IMR-90 (cell line): ENCODE data around the gene GNAI1. TPM values are rescaled to one million over a fixed set of nuclear protein-coding genes. Genes with fewer than 3 reads are reported as not detected.

ENCODE experiments used
- ATAC-seq: fragments of 200-7000 bp; cut with Tn5 transposase; 2 replicates; pipeline ENCODE4 v1.9.1; 2020; ENCODE audit warnings: low read depth, mild to moderate bottlenecking, moderate library complexity
- BruUV-seq: library from RNA; stranded (reverse); fragments of 400-500 nt; replicated peaks from 2 replicates; lab custom pipeline; 2021; lab: Mats Ljungman, UMichigan
- CTCF ChIA-PET: fragments of 300-600 bp; formaldehyde crosslinking; extraction: SDS; loops from one replicate; lab custom pipeline; 2021; ENCODE audit warnings: antibody characterized with exemption; lab: Yijun Ruan, JAX
- POLR2A ChIA-PET: fragments of 300-600 bp; sonication (Branson Sonifier 250); formaldehyde crosslinking; loops from one replicate; lab custom pipeline; 2022; ENCODE audit warnings: antibody characterized with exemption; ENCODE audit not compliant: unreplicated experiment; lab: Charles Lee
- DNase-seq: peaks from one replicate; pipeline ENCODE4 v3.0.0; 2013
- H2AFZ ChIP-seq: replicated peaks from 2 replicates; pipeline ENCODE3; 2013; ENCODE audit warnings: low read length, mild to moderate bottlenecking; ENCODE audit not compliant: poor library complexity
- H2AK5ac ChIP-seq: 2 replicates; pipeline ENCODE4 v1.6.1; 2013; ENCODE audit warnings: low read depth, low read length, inconsistent platforms
- H2AK9ac ChIP-seq: replicated peaks from 2 replicates; pipeline ENCODE3; 2013; ENCODE audit warnings: mild to moderate bottlenecking, low read depth, low read length, moderate library complexity; ENCODE audit not compliant: poor library complexity
- H2BK120ac ChIP-seq: 2 replicates; pipeline ENCODE4 v1.6.1; 2013; ENCODE audit warnings: low read depth, low read length, inconsistent platforms
- H2BK15ac ChIP-seq: 3 replicates; pipeline ENCODE4 v1.6.1; 2013; ENCODE audit warnings: low read depth, low read length, inconsistent platforms
- H2BK20ac ChIP-seq: 2 replicates; pipeline ENCODE4 v1.6.1; 2013; ENCODE audit warnings: low read depth, mild to moderate bottlenecking, inconsistent platforms, low read length, moderate library complexity
- H2BK5ac ChIP-seq: 2 replicates; pipeline ENCODE4 v1.6.1; 2013; ENCODE audit warnings: mild to moderate bottlenecking, low read depth, low read length, inconsistent platforms; ENCODE audit not compliant: poor library complexity, severe bottlenecking
- H3K14ac ChIP-seq: replicated peaks from 2 replicates; pipeline ENCODE4 v1.6.1; 2013; ENCODE audit warnings: low read depth, low read length, inconsistent platforms
- H3K18ac ChIP-seq: 2 replicates; pipeline ENCODE4 v1.6.1; 2013; ENCODE audit warnings: low read depth, low read length, control low read depth
- H3K23ac ChIP-seq: 2 replicates; pipeline ENCODE4 v1.6.1; 2013; ENCODE audit warnings: low read depth, low read length, inconsistent platforms
- H3K27ac ChIP-seq: 2 replicates; pipeline ENCODE4 v1.5.1; 2013; ENCODE audit warnings: mild to moderate bottlenecking, control low read depth, low read length; ENCODE audit not compliant: insufficient read depth
- H3K27me3 ChIP-seq: 2 replicates; pipeline ENCODE4 v1.6.1; 2013; ENCODE audit warnings: low read length; ENCODE audit not compliant: control insufficient read depth, insufficient read depth
- H3K36me3 ChIP-seq: 2 replicates; pipeline ENCODE4 v1.6.1; 2013; ENCODE audit warnings: low read length, mixed read lengths; ENCODE audit not compliant: control insufficient read depth, insufficient read depth
- H3K4ac ChIP-seq: 2 replicates; pipeline ENCODE4 v1.6.1; 2013; ENCODE audit warnings: low read depth, low read length, inconsistent platforms
- H3K4me1 ChIP-seq: 2 replicates; pipeline ENCODE4 v1.6.1; 2013; ENCODE audit warnings: low read length, mixed read lengths; ENCODE audit not compliant: control insufficient read depth, insufficient read depth
- H3K4me2 ChIP-seq: 2 replicates; pipeline ENCODE4 v1.6.1; 2013; ENCODE audit warnings: low read depth, mild to moderate bottlenecking, control low read depth, low read length, moderate library complexity
- H3K4me3 ChIP-seq: 2 replicates; pipeline ENCODE4 v1.5.1; 2013; ENCODE audit warnings: low read depth, mild to moderate bottlenecking, control low read depth, low read length, moderate library complexity; ENCODE audit not compliant: insufficient read depth
- H3K56ac ChIP-seq: 2 replicates; pipeline ENCODE4 v1.6.1; 2013; ENCODE audit warnings: low read length, inconsistent platforms; ENCODE audit not compliant: insufficient read depth; ENCODE audit errors: extremely low read depth
- H3K79me1 ChIP-seq, 2 experiments: 2 replicates each; pipeline ENCODE4 v1.6.1; 2013; ENCODE audit warnings: low read length in 2 of 2, inconsistent platforms in 1 of 2, low read depth in 1 of 2
- H3K9ac ChIP-seq: 2 replicates; pipeline ENCODE4 v1.6.1; 2013; ENCODE audit warnings: low read depth, low read length, control low read depth
- H3K9me1 ChIP-seq: 2 replicates; pipeline ENCODE4 v1.6.1; 2013; ENCODE audit warnings: low read length, inconsistent platforms; ENCODE audit not compliant: insufficient read depth
- H3K9me3 ChIP-seq: 2 replicates; pipeline ENCODE4 v1.6.1; 2013; ENCODE audit warnings: low read length; ENCODE audit not compliant: control insufficient read depth, insufficient read depth
- H4K20me1 ChIP-seq: 2 replicates; pipeline ENCODE4 v1.6.1; 2013; ENCODE audit warnings: low read length, inconsistent platforms; ENCODE audit not compliant: insufficient read depth
- H4K5ac ChIP-seq: 2 replicates; pipeline ENCODE4 v1.6.1; 2013; ENCODE audit warnings: mild to moderate bottlenecking, low read depth, low read length, control low read depth
- H4K8ac ChIP-seq, 2 experiments: 2 replicates each; pipeline ENCODE4 v1.6.1; 2013; ENCODE audit warnings: low read depth in 2 of 2, low read length in 2 of 2, control low read depth in 1 of 2, inconsistent platforms in 1 of 2
- H4K91ac ChIP-seq: 2 replicates; pipeline ENCODE4 v1.6.1; 2013; ENCODE audit warnings: low read depth, low read length, inconsistent platforms; ENCODE audit not compliant: insufficient read depth
- BHLHE40 ChIP-seq: fragments of 150-350 bp; IDR thresholded peaks from 2 replicates; pipeline ENCODE4 v1.6.1; 2016; ENCODE audit warnings: mild to moderate bottlenecking, low read depth, low read length
- CEBPB ChIP-seq: IDR thresholded peaks from 2 replicates; pipeline ENCODE4 v1.6.1; 2012; ENCODE audit warnings: low read depth, low read length, improper control_type of control experiment
- CHD1 ChIP-seq: IDR thresholded peaks from 2 replicates; pipeline ENCODE4 v1.6.1; 2012; ENCODE audit warnings: low read depth, low read length, improper control_type of control experiment
- CTCF ChIP-seq: conservative IDR thresholded peaks from 2 replicates; pipeline ENCODE4 v1.5.1; 2012; ENCODE audit warnings: mild to moderate bottlenecking, low read depth, low read length, improper control_type of control experiment
- ELK1 ChIP-seq: fragments of 150-350 bp; IDR thresholded peaks from 2 replicates; pipeline ENCODE4 v1.6.1; 2016; ENCODE audit warnings: low read depth, mild to moderate bottlenecking, low read length, moderate library complexity, borderline replicate concordance
- FOS ChIP-seq: fragments of 150-350 bp; IDR thresholded peaks from 2 replicates; pipeline ENCODE4 v1.6.1; 2016; ENCODE audit warnings: low read depth, low read length
- MAFK ChIP-seq: IDR thresholded peaks from 2 replicates; pipeline ENCODE4 v1.6.1; 2012; ENCODE audit warnings: low read depth, low read length, improper control_type of control experiment
- MAZ ChIP-seq: IDR thresholded peaks from 2 replicates; pipeline ENCODE4 v1.6.1; 2012; ENCODE audit warnings: low read depth, mild to moderate bottlenecking, low read length, improper control_type of control experiment, moderate library complexity, borderline replicate concordance
- MXI1 ChIP-seq: IDR thresholded peaks from 2 replicates; pipeline ENCODE4 v1.6.1; 2012; ENCODE audit warnings: low read depth, mild to moderate bottlenecking, low read length, moderate library complexity, borderline replicate concordance
- POLR2A ChIP-seq: IDR thresholded peaks from 2 replicates; pipeline ENCODE4 v1.6.1; 2012; ENCODE audit warnings: mild to moderate bottlenecking, low read depth, low read length
- RAD21 ChIP-seq: IDR thresholded peaks from 2 replicates; pipeline ENCODE4 v1.6.1; 2012; ENCODE audit warnings: low read length, improper control_type of control experiment
- RCOR1 ChIP-seq: IDR thresholded peaks from 2 replicates; pipeline ENCODE4 v1.6.1; 2012; ENCODE audit warnings: mild to moderate bottlenecking, low read length, improper control_type of control experiment; ENCODE audit not compliant: insufficient replicate concordance
- RFX5 ChIP-seq: IDR thresholded peaks from 2 replicates; pipeline ENCODE4 v1.8.0; 2012; ENCODE audit warnings: low read depth, mild to moderate bottlenecking, low read length, moderate library complexity
- SMC3 ChIP-seq: fragments of 150-350 bp; IDR thresholded peaks from 2 replicates; pipeline ENCODE4 v1.6.1; 2016; ENCODE audit warnings: low read depth, mild to moderate bottlenecking, antibody characterized with exemption, low read length, moderate library complexity
- USF2 ChIP-seq: fragments of 150-350 bp; IDR thresholded peaks from 2 replicates; pipeline ENCODE4 v1.6.1; 2017; ENCODE audit warnings: mild to moderate bottlenecking, antibody characterized with exemption, low read length, low read depth
- WGBS, 2 experiments: methylation state at CpG; one replicate each; pipeline versions ENCODE4 v1.1.5 to v1.1.7; 2013; ENCODE audit warnings: missing lambda C conversion rate in 2 of 2; ENCODE audit not compliant: insufficient read length in 1 of 2; ENCODE audit errors: extremely low coverage in 2 of 2; 5-methylcytosine and 5-hydroxymethylcytosine counted together
- dilution Hi-C: fragments of 300-500 bp; cut with HindIII; formaldehyde crosslinking; loops from one replicate; pipeline ENCODE4 v1.14.3; 2018; ENCODE audit warnings: low sequenced_read_pairs; ENCODE audit not compliant: unreplicated experiment
- in situ Hi-C: fragments of 300-500 bp; cut with MboI; formaldehyde crosslinking; loops from 3 replicates; pipeline ENCODE4 v1.14.3; 2019; ENCODE audit warnings: low sequenced_read_pairs, inconsistent platforms, mixed read lengths
- intact Hi-C: fragments of 100-400 bp; cut with micrococcal nuclease; formaldehyde crosslinking; loops from 2 replicates; pipeline ENCODE4 v1.10.0; 2022
- polyA plus RNA-seq, 3 experiments: library from polyadenylated mRNA; depleted of rRNA; stranded (reverse); fragments of >200 nt; gene quantifications; 2 replicates each; pipeline ENCODE4 v1.2.3, GENCODE V29; 2012; ENCODE audit warnings: low replicate concordance in 1 of 3
- total RNA-seq: library from RNA; depleted of rRNA; stranded (reverse); fragments of >200 nt; gene quantifications from 2 replicates; pipeline ENCODE4 v1.2.3, GENCODE V29; 2012

GNAI1 gene
- total and polyA plus RNA-seq, 2 of the 4 experiments (the other 2 are of a cell fraction), result 21.1 to 26.5 TPM

GRCh38 chr7:80244206-80244916 is 109.7 kb downstream of the GNAI1 start:
- 80% methylated on average over 1 of the region's 4 CpGs; no CpG with 5 or more reads in 1 of the 2 experiments for WGBS, 2 experiments
- BruUV-seq, result no TSS peak
- H3K56ac ChIP-seq, result no peak overlapping the region
- dilution Hi-C loops (no loop called here), in situ Hi-C loops (no loop called here), intact Hi-C loops (no loop called here)
- H3K9me1 ChIP-seq, result peaks cover 5% of the 10 kb centered on the region
- ChIA-PET CTCF (no interaction called here), POLR2A (no interaction called here)
- H2AK9ac ChIP-seq, result no peak overlapping the region
- no peak overlapping the region for H3K9ac ChIP-seq
- ATAC-seq (no peak; the same call in 1 of the 2 replicates), DNase-seq (peak; percentile 30)
- no peak overlapping the region for H3K4me2 ChIP-seq
- no peak overlapping the region for H2BK5ac ChIP-seq
- no peak overlapping the region for H3K4ac ChIP-seq
- no peaks in the 10 kb centered on the region for H3K9me3 ChIP-seq
- no peak overlapping the region for H2AFZ ChIP-seq
- H2AK5ac ChIP-seq, result no peak overlapping the region
- no peak overlapping the region for H3K4me3 ChIP-seq
- H3K4me1 ChIP-seq, result peaks cover 7% of the 10 kb centered on the region
- no peak overlapping the region; the same call in 1 of the 2 replicates for H2BK20ac ChIP-seq
- no peaks in the 10 kb centered on the region for H3K36me3 ChIP-seq
- no peak overlapping the region for H4K91ac ChIP-seq
- H3K23ac ChIP-seq, result no peak overlapping the region
- H2BK120ac ChIP-seq, result no peak overlapping the region
- H3K79me1 ChIP-seq, result no peaks in the 10 kb centered on the region
- TF ChIP-seq USF2, result no peak
- TF ChIP-seq ELK1, result no peak
- no peak for TF ChIP-seq CHD1
- no peak for TF ChIP-seq RFX5
- no peak for TF ChIP-seq MAFK
- no peak for TF ChIP-seq BHLHE40
- no peak for TF ChIP-seq FOS
- TF ChIP-seq RAD21, result no peak
- no peak for TF ChIP-seq MXI1
- TF ChIP-seq CTCF, result no peak
- TF ChIP-seq RCOR1, result no peak
- TF ChIP-seq MAZ, result no peak
- TF ChIP-seq CEBPB, result no peak
- no peak for TF ChIP-seq SMC3
- TF ChIP-seq POLR2A, result no peak
- peak overlapping the region; percentile 38 for H3K18ac ChIP-seq
- no peak overlapping the region for H4K5ac ChIP-seq
- peak overlapping the region; percentile 88; the same call in 2 of the 3 replicates for H2BK15ac ChIP-seq
- H4K8ac ChIP-seq, result no peak overlapping the region
- no peak overlapping the region for H3K14ac ChIP-seq
- no peak overlapping the region for H3K27ac ChIP-seq
- no peaks in the 10 kb centered on the region for H4K20me1 ChIP-seq
- no peaks in the 10 kb centered on the region for H3K27me3 ChIP-seq
